HepG2 (cell line): ENCODE data around the gene CASP7. TPM values are rescaled to one million over a fixed set of nuclear protein-coding genes. Genes with fewer than 3 reads are reported as not detected.

Source experiments
- ATAC-seq: fragments of 200-7000 bp; cut with Tn5 transposase; 3 replicates; pipeline ENCODE4 v1.9.1; 2020; ENCODE audit warnings: mild to moderate bottlenecking, moderate library complexity
- BruUV-seq: library from RNA; stranded (reverse); fragments of 400-500 nt; replicated peaks from 2 replicates; lab custom pipeline; 2021; lab: Mats Ljungman, UMichigan
- CTCF ChIA-PET: fragments of 300-600 bp; formaldehyde crosslinking; extraction: SDS; loops from one replicate; lab custom pipeline; 2021; ENCODE audit warnings: low total read pairs, inconsistent platforms, low intra/inter-chr PET ratio; lab: Yijun Ruan, JAX
- POLR2A ChIA-PET: fragments of 350-600 bp; sonication (Branson Sonifier 250); formaldehyde crosslinking; loops from one replicate; lab custom pipeline; 2020; ENCODE audit warnings: antibody characterized with exemption, inconsistent platforms; lab: Yijun Ruan, JAX
- DNase-seq: peaks from one replicate; pipeline ENCODE4 v3.0.0-alpha.2; 2015; ENCODE audit warnings: low spot score
- FAIRE-seq: peaks from 3 replicates; lab custom pipeline; 2011; peaks lifted over from hg19 to GRCh38; lab: Jason Lieb, UNC
- H2AFZ ChIP-seq: one replicate; pipeline ENCODE4 v1.6.1; 2011; ENCODE audit warnings: low read length, inconsistent platforms
- H3K27ac ChIP-seq: fragments of 300-600 bp; 3 replicates; pipeline ENCODE4 v1.8.0; 2011; ENCODE audit warnings: mixed run types, mild to moderate bottlenecking, mixed read lengths, low read length, inconsistent platforms; ENCODE audit not compliant: insufficient read depth; ENCODE audit errors: extremely low read length
- H3K27me3 ChIP-seq, 2 experiments: fragments of 200-600 bp in 1 of 2; 2 replicates in 1 of 2; 3 replicates in 1 of 2; pipeline versions ENCODE4 v1.6.0 to v1.8.0; 2011; ENCODE audit warnings: low read length in 2 of 2, mild to moderate bottlenecking in 2 of 2, moderate library complexity in 2 of 2, inconsistent platforms in 1 of 2; ENCODE audit not compliant: insufficient read depth in 2 of 2, control insufficient read depth in 1 of 2
- H3K36me3 ChIP-seq, 2 experiments: fragments of 200-600 bp in 1 of 2; replicated peaks in 1 of 2; 2 replicates in 1 of 2; 3 replicates in 1 of 2; pipeline versions ENCODE4 v1.5.1 to v1.8.0; 2011; ENCODE audit warnings: low read length in 2 of 2, inconsistent platforms in 1 of 2; ENCODE audit not compliant: insufficient read depth in 2 of 2, control insufficient read depth in 1 of 2
- H3K4me1 ChIP-seq: 2 replicates; pipeline ENCODE4 v1.5.1; 2012; ENCODE audit warnings: low read length, inconsistent platforms; ENCODE audit not compliant: insufficient read depth
- H3K4me2 ChIP-seq: 2 replicates; pipeline ENCODE4 v1.6.0; 2011; ENCODE audit warnings: low read depth, low read length, inconsistent platforms
- H3K4me3 ChIP-seq, 3 experiments: fragments of 200-600 bp in 1 of 3; sonication (generic), shearing (Covaris generic) in 1 of 3; replicated peaks in 1 of 3; 2 replicates each; pipeline ENCODE4 v1.5.1; 2011 to 2016; ENCODE audit warnings: low read length in 3 of 3, inconsistent platforms in 2 of 3, low read depth in 2 of 3, mild to moderate bottlenecking in 2 of 3, control low read depth in 1 of 3, mixed read lengths in 1 of 3; ENCODE audit not compliant: insufficient read depth in 1 of 3
- H3K79me2 ChIP-seq: one replicate; pipeline ENCODE4 v1.6.1; 2011; ENCODE audit warnings: low read length, inconsistent platforms; ENCODE audit not compliant: insufficient read depth
- H3K9ac ChIP-seq: 2 replicates; pipeline ENCODE4 v1.6.0; 2011; ENCODE audit warnings: mild to moderate bottlenecking, low read depth, low read length, inconsistent platforms; ENCODE audit not compliant: insufficient read depth
- H3K9me3 ChIP-seq: 2 replicates; pipeline ENCODE4 v1.5.1; 2012; ENCODE audit warnings: mild to moderate bottlenecking, low read length
- H4K20me1 ChIP-seq: 2 replicates; pipeline ENCODE4 v1.6.0; 2011; ENCODE audit warnings: inconsistent platforms, mild to moderate bottlenecking, low read length, moderate library complexity; ENCODE audit not compliant: insufficient read depth
- DBP ChIP-seq: sonication (generic); formaldehyde crosslinking; IDR thresholded peaks from 2 replicates; pipeline ENCODE4 v1.4.0; 2020; ENCODE audit warnings: missing genetic modification reagents; ENCODE audit errors: not compliant biosample characterization
- NONO ChIP-seq, 2 experiments: fragments of 450-650 bp in 1 of 2; sonication (generic) in 1 of 2; formaldehyde crosslinking in 1 of 2; IDR thresholded peaks in 1 of 2; conservative IDR thresholded peaks in 1 of 2; 2 replicates each; pipeline versions ENCODE4 v1.6.1 to v1.8.0; 2017 to 2022; ENCODE audit warnings: mild to moderate bottlenecking in 1 of 2, missing genetic modification reagents in 1 of 2, moderate library complexity in 1 of 2
- TSC22D2 ChIP-seq: sonication (generic); formaldehyde crosslinking; IDR thresholded peaks from 2 replicates; pipeline ENCODE4 v1.5.1; 2020; ENCODE audit warnings: missing genetic modification reagents, mild to moderate bottlenecking, borderline replicate concordance
- ZNF460 ChIP-seq: sonication (generic); formaldehyde crosslinking; IDR thresholded peaks from 2 replicates; pipeline ENCODE4 v1.5.1; 2020; ENCODE audit warnings: missing genetic modification reagents, mild to moderate bottlenecking, borderline replicate concordance
- ZNF879 ChIP-seq: sonication (generic); formaldehyde crosslinking; IDR thresholded peaks from 2 replicates; pipeline ENCODE4 v1.8.1; 2023; ENCODE audit warnings: missing genetic modification reagents
- WGBS: methylation state at CpG from one replicate; pipeline ENCODE4 v1.1.6; 2017; ENCODE audit warnings: low lambda C conversion rate; 5-methylcytosine and 5-hydroxymethylcytosine counted together
- in situ Hi-C: cut with HindIII; loops from 2 replicates; pipeline ENCODE4 v1.10.0; 2017; ENCODE audit warnings: low pct_unique_long_range_greater_than_20kb; ENCODE audit not compliant: extremely low pct_ligation_motif_present
- intact Hi-C: fragments of 100-400 bp; cut with micrococcal nuclease; formaldehyde crosslinking; loops from one replicate; pipeline ENCODE4 v1.10.0; 2022; ENCODE audit not compliant: unreplicated experiment
- polyA plus RNA-seq, 8 experiments: library from polyadenylated mRNA; depleted of rRNA in 3 of 8; stranded (reverse) in 7 of 8; unstranded in 1 of 8; fragments of >200 nt; fragmentation: Illumina TruSeq in 4 of 8; extraction: Trizol in 4 of 8; gene quantifications; 2 replicates each; pipeline versions ENCODE4 v1.2.1 to v1.2.3, GENCODE V29; 2011 to 2016; ENCODE audit warnings: low read depth in 4 of 8, missing spikeins in 1 of 8, mixed read lengths in 1 of 8; ENCODE audit not compliant: insufficient read depth in 1 of 8
- total RNA-seq, 5 experiments: library from RNA; depleted of rRNA; stranded (reverse); fragments of >200 nt; fragmentation: Illumina TruSeq; extraction: Trizol; gene quantifications; 2 replicates each; pipeline ENCODE4 v1.2.3, GENCODE V29; 2016; ENCODE audit warnings: low read depth in 1 of 5
- TF ChIP-seq, protein P1 (sequence below): sonication (generic); formaldehyde crosslinking; conservative IDR thresholded peaks from 2 replicates; pipeline ENCODE4 v1.8.1; 2023; ENCODE audit warnings: missing genetic modification reagents

The CASP7 gene
- total and polyA plus RNA-seq, 2 of the 13 experiments (the other 11 are each of a cell fraction or from before 2014, with no cell fraction given): 11.9 to 39.3 TPM

DNA sequence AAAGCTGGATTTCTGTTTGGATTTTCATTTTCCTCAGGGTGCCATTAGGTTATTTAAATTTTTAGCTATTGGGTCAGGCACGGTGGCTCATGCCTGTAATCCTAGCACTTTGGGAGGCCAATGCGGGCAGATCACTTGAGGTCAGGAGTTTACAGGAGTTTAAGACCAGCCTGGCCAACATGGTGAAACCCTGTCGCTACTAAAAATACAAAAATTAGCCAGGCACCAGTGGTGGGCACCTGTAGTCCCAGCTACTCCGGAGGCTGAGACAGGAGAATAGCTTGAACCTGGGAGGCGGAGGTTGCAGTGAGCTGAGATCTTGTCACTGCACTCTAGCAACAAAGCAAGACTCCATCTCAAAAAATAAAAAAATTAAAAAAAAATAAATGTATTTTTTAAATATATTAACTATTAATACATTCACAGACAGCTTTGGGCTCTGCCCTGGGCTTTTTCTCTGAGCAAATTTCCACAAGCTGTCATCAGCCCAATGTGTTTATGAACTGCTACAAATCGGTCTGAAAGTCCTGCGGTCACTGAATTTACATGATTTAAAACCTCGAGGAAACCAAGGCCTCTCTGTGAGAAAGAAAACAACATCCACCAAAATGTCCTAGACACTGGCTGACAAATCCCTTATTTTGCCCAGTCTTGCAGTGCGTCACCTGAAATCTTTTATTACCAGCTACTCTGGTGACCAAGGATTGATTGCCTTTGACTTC is 52.6 kb downstream of the CASP7 start:
- CTCF ChIA-PET: no interaction called here

More for the DNA sequence above, 52.6 kb downstream of the CASP7 start:
- no peaks in the 10 kb centered on the region for H4K20me1 ChIP-seq
- H3K79me2 ChIP-seq: no peaks in the 10 kb centered on the region
- FAIRE-seq (no peak), ATAC-seq (no peak), DNase-seq (no peak)
- POLR2A ChIA-PET: no interaction called here
- no peak overlapping the region for H3K9ac ChIP-seq
- 90% methylated on average over 9 of the region's 9 CpGs for WGBS
- H3K27me3 ChIP-seq: no peaks in the 10 kb centered on the region
- H3K4me3 ChIP-seq: no peak overlapping the region
- no peak overlapping the region for H3K4me2 ChIP-seq
- H3K27ac ChIP-seq: no peak overlapping the region
- H3K36me3 ChIP-seq: peaks cover 6 to 17% of the 10 kb centered on the region in 2 experiments; a peak in 4 of 5 replicates
- intact Hi-C loops (no loop called here), in situ Hi-C loops (no loop called here)
- no peak for TF ChIP-seq TSC22D2
- no peak for TF ChIP-seq ZNF460 (CRISPR knock-in tag)
- TF ChIP-seq, protein P1, sequence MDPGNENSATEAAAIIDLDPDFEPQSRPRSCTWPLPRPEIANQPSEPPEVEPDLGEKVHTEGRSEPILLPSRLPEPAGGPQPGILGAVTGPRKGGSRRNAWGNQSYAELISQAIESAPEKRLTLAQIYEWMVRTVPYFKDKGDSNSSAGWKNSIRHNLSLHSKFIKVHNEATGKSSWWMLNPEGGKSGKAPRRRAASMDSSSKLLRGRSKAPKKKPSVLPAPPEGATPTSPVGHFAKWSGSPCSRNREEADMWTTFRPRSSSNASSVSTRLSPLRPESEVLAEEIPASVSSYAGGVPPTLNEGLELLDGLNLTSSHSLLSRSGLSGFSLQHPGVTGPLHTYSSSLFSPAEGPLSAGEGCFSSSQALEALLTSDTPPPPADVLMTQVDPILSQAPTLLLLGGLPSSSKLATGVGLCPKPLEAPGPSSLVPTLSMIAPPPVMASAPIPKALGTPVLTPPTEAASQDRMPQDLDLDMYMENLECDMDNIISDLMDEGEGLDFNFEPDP (CRISPR knock-in tag): no peak
- TF ChIP-seq ZNF879: no peak
- TF ChIP-seq DBP (CRISPR knock-in tag): no peak
- TF ChIP-seq NONO (IDR thresholded peaks at IDR 0.05): no peak
- TF ChIP-seq NONO (CRISPR knock-in tag; conservative IDR thresholded peaks at IDR 0.05): no peak
- no peaks in the 10 kb centered on the region for H3K9me3 ChIP-seq
- no TSS peak for BruUV-seq
- no peak overlapping the region for H2AFZ ChIP-seq
- H3K4me1 ChIP-seq: peaks cover 7% of the 10 kb centered on the region; the same call in 1 of the 2 replicates
